ENCODE results near the gene SPTBN4. TPM values are rescaled to one million over a fixed set of nuclear protein-coding genes. Genes with fewer than 3 reads are reported as not detected.

Gene SPTBN4
- total RNA-seq, 1 donor from 2014 or later, result 0.43 TPM

GRCh38 chr19:40523322-40524047 lies 56.7 kb downstream of the SPTBN4 start:
- TF ChIP-seq CTCF (IDR thresholded peaks at IDR 0.05), result peak in 1 of 3 experiments; percentile 50
- H3K27me3 ChIP-seq, result peaks cover 5% of the 10 kb centered on the region
- intact Hi-C loops (cut with DNase I), result no loop called here
- no peaks in the 10 kb centered on the region for H3K9me3 ChIP-seq
- H3K36me3 ChIP-seq, result no peaks in the 10 kb centered on the region
- no peak overlapping the region for H3K27ac ChIP-seq
- peak in 1 of 2 donors; percentile 68 for DNase-seq (ENCODE audit: low spot score in 2 of 2)
- no peak overlapping the region for H3K4me3 ChIP-seq
- H3K4me1 ChIP-seq, result no peaks in the 10 kb centered on the region

- H3K36me3 ChIP-seq, result no peaks in the 10 kb centered on the region
- DNase-seq (ENCODE audit: low spot score in 2 of 2), result no peak
- no peak for TF ChIP-seq CTCF (IDR thresholded peaks at IDR 0.05)
- H3K4me3 ChIP-seq, result no peak overlapping the region
- H3K27me3 ChIP-seq, result peaks cover 5% of the 10 kb centered on the region
- H3K27ac ChIP-seq, result no peak overlapping the region
- H3K9me3 ChIP-seq, result no peaks in the 10 kb centered on the region
- intact Hi-C loops (cut with DNase I), result no loop called here
- H3K4me1 ChIP-seq, result no peaks in the 10 kb centered on the region
These were observed 57.3 kb downstream of the SPTBN4 start for GRCh38 chr19:40524133-40524549.

GRCh38 chr19:40524655-40525054 lies 57.9 kb downstream of the SPTBN4 start:
- intact Hi-C loops (cut with DNase I), result loop anchor here (5.0 kb wide), 1 partner anchor 122 kb away; no protein-coding TSS in a partner anchor
- Histone ChIP-seq H3K4me1 (peaks cover 1 to 3% of the 10 kb centered on the region in 2 donors), H3K27ac (no peak overlapping the region), H3K36me3 (no peaks in the 10 kb centered on the region), H3K9me3 (no peaks in the 10 kb centered on the region), H3K4me3 (no peak overlapping the region), H3K27me3 (peaks cover 5% of the 10 kb centered on the region)
- DNase-seq (ENCODE audit: low spot score in 2 of 2), result no peak
- TF ChIP-seq CTCF (IDR thresholded peaks at IDR 0.05), result no peak

DNA sequence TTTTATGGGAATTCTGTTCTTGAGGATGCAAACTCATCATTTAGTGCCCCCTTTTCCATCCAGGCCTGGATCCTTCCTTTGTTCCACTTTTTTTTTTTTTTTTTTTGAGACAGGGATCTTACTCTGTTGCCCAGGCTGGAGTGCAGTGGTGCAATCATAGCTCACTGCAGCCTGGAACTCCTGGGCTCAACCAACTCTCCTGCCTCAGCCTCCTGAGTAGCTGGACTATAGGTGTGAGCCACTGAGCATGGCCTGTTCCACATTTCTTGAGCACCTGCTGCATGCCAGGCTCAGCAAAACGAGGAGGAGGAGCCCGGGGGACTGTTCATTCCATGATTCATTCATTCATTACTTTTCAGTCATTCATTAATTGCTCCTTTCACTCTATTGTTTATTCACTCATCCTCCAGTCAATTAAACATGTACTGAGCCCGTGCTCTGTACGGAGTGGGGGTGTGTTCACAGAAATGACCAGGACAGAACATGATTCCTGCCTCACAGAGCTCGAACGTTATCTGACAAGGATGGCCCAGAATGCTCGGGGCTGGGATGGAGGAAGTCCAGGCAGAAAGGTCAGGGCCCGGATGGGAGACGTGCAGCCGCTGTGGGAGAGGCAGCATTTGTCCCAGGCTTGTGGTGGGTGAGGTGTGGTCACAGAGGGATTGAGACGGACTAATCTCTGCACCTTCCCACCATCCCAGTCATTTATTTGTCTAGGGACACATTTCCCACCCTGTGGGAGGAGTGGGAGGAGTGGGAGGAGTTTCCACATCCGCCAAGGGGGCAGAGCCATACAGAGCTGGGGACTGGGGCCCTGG lies 58.6 kb downstream of the SPTBN4 start:
- Histone ChIP-seq H3K4me3 (no peak overlapping the region), H3K9me3 (no peaks in the 10 kb centered on the region), H3K27me3 (no peaks in the 10 kb centered on the region), H3K36me3 (no peaks in the 10 kb centered on the region), H3K4me1 (peaks cover 2 to 3% of the 10 kb centered on the region in 2 donors), H3K27ac (no peak overlapping the region)
- intact Hi-C loops (cut with DNase I), result loop anchor here (5.0 kb wide), 1 partner anchor 123 kb away; no protein-coding TSS in a partner anchor
- TF ChIP-seq CTCF (IDR thresholded peaks at IDR 0.05), result no peak
- DNase-seq (ENCODE audit: low spot score in 2 of 2), result no peak

- intact Hi-C loops (cut with DNase I), result loop anchor here (2.0 to 5.0 kb wide), 3 partner anchors 49 to 126 kb away; partner anchors contain the start of genes BLVRB and SHKBP1
- H3K36me3 ChIP-seq, result no peaks in the 10 kb centered on the region
- TF ChIP-seq CTCF (IDR thresholded peaks at IDR 0.05), result no peak
- no peaks in the 10 kb centered on the region for H3K27me3 ChIP-seq
- no peak overlapping the region for H3K27ac ChIP-seq
- no peak for DNase-seq (ENCODE audit: low spot score in 2 of 2)
- no peak overlapping the region for H3K4me3 ChIP-seq
- peaks cover 2 to 5% of the 10 kb centered on the region in 2 donors for H3K4me1 ChIP-seq
- no peaks in the 10 kb centered on the region for H3K9me3 ChIP-seq
These were observed 61.3 kb downstream of the SPTBN4 start for GRCh38 chr19:40528078-40528477.
